Ammon's horn (tissue), 1 donor: ENCODE measurements around the gene PLCG2.
"Not testable (repeated sequence)": the region's sequence is repeated elsewhere in the genome, so short reads cannot be mapped to it uniquely, and the experiment has no call there.

ENCODE experiments used
- DNase-seq: peaks from one replicate; pipeline ENCODE4 v3.0.0-alpha.2; 2016; ENCODE audit warnings: low spot score

Gene PLCG2

DNA sequence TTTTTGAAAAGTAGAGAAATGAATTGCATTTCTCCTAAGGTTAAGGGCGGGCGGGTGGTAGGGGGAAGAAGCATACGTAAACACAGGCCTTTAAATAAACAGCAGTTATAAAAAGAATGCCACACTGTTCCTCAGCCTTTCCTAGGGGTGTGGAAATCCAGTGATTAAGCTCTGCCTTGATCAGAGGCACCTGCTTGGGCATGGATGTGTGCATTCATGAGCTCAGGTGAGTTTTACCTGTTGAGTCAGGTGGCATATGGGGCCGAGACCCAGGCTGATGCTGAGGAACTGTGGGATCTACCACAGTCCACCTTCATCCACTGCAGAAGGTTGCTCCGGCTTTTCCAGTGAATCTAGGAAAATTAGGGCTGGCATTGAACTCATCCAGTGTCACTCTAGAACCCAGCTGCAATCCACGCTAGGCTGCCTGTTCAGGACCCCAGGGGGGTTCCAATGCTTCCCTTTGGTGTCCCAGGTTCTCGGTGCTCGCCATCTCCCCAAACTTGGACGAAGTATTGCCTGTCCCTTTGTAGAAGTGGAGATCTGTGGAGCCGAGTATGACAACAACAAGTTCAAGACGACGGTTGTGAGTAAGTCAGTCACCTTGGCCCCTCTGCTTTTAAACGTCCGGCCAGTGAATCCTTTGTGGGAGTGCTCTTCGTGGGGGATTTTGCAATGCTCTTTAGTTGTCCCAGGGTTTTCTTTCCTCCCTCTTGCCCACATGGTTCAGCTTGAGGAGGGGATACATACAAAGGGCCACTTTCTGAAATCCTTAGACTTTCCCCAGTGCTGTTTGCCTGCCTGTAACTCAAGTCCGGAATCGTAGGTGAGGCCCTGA lies 159.5 kb downstream of the PLCG2 start:
- no peak for DNase-seq

DNA sequence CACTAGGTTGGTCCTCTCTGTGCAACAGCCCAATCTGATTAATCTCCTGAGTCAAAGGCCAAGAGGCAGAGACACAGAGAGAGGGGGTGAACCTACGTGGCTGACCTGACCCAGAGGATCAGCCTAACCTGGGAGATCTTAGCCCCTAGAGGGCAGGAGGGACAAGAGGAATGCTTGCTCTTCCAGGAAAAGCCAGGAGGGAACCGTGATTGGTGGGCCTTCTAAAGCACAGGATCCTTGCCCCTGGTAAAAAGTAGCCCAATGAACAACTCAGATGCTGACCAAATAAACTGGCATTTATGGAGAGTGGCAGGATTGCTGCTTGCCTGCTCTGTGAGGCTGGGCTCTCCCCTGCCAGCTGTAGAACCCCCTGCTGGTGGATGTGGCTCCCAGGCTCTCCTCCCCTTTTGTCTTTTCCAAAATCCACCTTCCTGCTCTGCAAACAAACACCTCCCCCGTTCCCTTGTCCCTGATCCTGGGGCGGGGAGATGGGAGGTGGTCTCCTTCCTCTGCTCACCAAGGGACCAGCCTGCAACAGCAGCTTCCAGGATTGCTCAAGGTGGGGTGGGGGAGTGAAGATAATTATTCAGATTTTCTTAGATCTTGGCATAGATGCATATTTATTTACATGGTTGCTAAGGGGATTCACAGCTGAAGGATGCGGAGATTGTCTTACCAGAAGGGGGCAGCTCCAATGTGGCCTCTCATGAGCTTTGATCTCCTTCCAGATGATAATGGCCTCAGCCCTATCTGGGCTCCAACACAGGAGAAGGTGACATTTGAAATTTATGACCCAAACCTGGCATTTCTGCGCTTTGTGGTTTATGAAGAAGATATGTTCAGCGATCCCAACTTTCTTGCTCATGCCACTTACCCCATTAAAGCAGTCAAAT lies 160.3 kb downstream of the PLCG2 start:
- DNase-seq: no peak

DNA sequence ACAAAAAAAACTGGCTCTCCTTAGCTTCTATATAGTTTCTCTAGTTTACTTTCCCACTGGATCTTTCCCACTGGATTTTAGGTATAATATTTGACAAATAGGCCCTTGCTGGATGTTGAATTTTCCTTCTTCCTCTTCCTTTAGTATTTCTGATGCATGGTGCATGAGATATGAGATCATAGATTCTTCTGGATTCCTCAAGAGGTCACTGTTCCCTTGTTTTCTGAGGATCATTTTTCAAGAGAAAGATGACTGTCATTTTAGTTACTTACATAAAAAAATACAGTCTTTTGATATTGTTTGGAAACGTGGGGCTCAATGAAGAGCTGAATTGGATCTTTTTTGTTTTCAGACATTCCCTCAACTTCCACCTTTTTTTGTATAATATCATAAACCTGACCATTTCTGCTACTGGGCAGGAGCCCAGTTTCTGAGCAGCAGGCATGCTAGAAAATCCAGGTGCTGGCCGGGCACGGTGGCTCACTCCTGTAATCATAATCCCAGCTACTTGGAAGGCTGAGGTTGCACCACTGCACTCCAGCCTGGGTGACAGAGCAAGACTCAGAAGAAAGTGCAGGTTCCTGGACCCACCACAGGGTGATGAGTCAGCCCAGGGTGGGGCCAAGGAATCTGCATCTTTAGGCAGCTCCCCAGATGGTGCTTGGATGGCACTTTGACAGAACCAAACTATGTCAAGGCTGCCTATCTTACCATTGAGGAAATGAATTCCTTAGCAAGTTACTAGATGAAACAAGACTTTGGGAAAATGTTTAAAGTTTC lies 161.9 kb downstream of the PLCG2 start:
- peak; percentile 50 for DNase-seq

DNA sequence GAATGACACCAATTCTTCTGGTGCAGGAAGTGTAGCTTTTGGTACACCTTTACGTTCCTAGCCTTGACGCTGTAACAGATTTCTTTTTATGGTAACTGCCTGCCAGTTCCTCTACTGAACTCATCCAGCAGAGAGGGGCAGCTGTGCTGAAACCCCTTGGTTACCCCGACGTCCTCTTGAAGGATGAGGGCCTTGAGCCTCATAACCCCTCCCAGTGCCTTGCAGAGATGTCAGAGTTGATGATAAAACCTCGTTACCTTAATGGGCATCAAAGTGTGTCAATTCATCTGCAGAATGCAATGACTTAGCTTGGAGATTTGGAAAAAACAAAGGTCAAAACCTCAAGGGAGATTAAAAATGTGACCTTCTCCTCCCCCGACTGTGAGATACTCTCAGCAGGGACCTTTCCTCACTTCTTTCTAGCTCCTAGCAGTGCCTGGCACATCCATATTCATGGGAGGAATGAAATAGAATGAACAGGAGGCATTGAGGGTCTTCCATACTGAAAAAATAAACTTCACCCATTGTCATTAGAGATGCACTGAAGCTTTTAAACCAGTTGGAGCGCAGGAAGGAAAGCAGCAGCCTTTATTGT lies 163.0 kb downstream of the PLCG2 start:
- no peak for DNase-seq

DNA sequence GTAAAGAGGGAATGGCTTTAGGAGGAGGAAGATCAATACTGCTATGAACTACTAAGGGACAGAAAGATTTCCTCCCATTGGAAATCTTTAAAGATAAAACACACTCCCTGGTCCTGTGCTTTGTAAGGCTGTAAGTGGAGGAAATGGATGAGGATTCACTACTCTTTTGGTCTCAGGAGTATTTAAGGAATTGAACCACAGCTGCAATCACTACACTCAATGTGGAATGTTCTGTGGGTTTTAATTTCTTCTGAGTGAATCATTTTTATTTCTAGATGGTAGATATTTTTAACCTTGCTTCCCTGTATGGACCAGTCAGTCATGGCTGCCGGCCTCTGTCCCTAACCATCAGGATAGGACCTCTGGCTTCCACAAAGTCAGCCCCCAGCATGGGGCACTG lies 166.6 kb downstream of the PLCG2 start:
- DNase-seq: no peak

DNA sequence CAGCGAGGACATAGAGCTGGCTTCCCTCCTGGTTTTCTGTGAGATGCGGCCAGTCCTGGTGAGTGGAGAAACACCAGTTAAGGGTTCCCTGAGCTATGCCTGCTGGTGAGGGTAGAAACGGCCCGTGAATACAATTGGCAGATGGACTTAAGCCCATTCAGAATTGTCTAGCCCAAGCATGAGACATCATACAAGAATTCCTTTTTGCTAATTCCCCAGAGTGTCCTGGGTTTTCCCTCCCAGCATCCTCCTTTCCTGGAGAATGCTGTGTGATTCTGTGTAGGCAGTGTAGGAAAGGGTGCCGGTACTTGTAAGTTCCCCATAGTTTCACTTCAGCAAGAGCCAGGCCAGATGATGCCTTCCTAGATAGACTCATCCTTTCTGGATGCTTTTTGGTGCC lies 167.1 kb downstream of the PLCG2 start:
- DNase-seq: no peak

DNA sequence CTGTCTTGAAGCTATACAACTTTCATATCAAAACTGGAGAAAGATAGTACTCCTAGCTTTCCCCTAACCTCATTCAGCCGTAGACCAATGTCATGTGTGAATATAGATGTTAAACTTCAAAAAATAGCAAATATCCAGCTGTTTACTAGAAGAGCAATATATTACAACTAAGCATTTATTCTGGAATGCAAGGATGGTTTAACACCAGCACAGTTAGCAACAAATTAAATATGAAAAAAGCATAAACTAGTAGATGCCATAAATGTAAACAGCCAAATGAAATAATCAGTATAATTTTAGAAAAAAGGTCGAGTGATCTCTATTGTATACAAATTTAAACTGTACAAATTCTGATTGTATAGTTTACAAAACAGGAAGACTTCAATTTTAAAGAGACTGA lies 172.5 kb downstream of the PLCG2 start:
- no peak for DNase-seq

DNA sequence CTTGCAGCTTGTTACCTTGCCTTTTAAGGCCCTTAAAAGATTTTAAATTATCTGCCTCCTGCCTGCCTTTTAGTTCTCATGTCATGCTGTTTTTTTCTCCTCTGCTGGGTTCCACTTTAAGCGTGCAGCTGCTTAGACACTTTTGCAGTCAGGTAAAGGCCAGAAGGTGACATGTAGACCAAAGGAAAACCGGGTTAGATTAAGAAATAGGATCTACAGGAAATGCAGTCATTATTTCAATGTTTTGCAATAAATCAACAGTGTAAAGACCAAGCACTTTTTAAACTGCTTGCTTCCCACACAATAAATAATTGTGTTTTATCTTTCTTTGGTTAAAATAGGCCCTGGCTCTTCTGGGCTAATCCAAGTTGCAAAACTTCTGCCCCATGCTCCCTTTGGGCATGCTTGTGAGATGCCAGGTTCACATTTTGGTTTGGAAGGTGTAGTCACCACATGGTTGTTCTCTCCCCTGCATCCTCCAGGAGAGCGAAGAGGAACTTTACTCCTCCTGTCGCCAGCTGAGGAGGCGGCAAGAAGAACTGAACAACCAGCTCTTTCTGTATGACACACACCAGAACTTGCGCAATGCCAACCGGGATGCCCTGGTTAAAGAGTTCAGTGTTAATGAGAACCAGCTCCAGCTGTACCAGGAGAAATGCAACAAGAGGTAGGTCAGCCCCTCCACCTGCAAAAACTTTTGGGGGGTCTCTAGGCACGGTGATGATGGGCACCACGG lies 177.3 kb downstream of the PLCG2 start:
- no peak for DNase-seq

DNA sequence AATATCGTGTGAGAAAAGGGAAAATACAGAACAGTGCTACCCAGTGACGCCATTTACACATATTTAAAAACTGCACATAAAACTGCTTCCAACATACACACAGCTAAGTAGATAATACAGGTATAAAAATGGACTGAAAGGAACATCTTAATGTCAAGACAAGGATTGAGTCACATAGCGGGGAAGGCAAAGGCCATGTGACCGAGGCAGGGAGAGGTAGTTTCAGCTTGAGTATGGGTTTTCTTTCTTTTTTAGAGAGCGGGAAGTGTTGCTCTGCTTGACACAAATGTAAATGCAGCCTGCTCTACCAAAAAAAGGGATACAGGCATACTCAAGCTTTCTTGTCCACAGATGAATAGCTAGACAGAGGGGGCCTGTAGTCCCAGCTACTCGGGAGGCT lies 185.7 kb downstream of the PLCG2 start:
- no peak for DNase-seq

DNA sequence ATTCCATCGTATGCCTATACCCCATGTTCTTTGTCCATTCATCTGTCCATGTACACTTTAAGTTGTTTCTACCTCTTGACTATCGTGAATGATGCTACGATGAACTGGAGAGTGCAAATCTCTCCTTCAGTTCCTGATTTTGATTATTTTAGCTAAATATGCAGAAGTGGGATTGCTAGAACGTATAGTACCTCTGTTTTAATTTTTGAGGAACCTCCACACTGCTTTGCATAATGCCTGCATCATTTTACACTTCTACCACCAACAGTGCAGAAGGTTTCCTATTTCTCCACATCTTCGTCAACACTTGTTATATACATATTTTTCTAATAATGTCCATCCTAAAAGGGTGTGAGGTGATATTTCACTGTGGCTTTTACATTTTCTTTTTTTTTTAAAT lies 188.3 kb downstream of the PLCG2 start:
- DNase-seq: no peak

DNA sequence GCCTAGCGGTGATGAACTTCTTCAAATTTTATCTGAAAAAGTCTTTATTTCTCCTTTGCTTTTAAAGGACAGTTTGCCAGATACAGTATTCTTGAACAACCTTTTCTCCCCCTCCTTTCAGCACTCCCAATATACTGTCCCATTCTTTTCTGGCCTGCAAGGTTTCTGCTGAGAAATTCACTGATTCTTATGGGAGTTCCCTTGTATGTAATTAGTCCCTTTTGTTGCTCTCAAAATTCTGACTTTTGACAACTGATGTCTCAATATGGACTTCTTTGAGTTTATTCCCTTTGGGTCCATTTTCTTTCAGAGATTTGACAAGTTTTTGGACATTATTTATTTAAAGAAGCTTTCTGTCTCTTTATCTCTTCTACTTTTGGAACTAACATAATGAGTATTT lies 192.8 kb downstream of the PLCG2 start:
- no peak for DNase-seq

DNA sequence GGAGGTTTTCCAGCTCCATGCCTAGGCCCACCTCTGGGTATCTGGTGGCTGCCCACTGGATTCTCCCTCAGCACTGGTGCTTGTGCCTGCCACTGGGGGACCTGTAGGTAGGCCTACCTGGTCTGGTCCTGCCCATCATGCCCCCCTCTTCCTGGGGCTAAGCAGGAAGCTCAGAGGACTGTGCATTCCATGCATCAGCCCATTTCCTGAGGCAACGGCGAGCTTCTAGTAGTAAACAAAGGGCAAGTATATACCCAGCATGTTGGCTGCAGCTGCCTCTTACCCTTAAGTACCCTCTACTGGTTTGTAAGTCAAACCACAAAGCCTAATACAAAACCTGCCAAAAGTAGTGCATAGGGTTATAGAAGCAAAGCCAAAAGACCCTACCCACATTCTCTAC lies 194.6 kb downstream of the PLCG2 start:
- DNase-seq: no peak

DNA sequence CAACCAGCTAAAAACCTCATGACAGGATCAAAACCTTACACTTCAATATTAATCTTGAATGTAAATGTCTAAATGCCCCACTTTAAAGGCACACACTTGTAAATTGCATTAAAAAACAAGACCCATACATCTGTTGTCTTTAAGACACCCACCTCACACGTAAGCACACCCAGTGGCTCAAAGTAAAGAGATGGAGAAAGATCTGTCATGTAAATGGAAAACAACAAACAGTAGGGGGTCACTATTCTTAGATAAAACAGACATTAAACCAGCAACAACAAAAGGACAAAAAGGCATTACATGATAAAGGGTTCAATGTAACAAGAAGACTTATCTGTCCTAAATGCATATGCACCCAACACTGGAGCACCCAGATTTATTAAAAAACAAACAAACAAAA lies 196.5 kb downstream of the PLCG2 start:
- DNase-seq: no peak

DNA sequence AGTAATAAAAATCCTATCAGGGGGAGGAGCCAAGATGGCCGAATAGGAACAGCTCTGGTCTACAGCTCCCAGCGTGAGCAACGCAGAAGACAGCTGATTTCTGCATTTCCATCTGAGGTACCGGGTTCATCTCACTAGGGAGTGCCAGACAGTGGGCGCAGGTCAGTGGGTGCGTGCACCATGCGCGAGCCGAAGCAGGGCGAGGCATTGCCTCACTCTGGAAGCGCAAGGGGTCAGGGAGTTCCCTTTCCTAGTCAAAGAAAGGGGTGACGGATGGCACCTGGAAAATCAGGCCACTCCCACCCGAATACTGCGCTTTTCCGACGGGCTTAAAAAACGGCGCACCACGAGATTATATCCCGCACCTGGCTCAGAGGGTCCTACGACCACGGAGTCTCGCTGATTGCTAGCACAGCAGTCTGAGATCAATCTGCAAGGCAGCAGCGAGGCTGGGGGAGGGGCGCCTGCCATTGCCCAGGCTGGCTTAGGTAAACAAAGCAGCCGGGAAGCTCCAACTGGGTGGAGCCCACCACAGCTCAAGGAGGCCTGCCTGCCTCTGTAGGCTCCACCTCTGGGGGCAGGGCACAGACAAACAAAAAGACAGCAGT lies 198.3 kb downstream of the PLCG2 start:
- DNase-seq: not testable (repeated sequence)

DNA sequence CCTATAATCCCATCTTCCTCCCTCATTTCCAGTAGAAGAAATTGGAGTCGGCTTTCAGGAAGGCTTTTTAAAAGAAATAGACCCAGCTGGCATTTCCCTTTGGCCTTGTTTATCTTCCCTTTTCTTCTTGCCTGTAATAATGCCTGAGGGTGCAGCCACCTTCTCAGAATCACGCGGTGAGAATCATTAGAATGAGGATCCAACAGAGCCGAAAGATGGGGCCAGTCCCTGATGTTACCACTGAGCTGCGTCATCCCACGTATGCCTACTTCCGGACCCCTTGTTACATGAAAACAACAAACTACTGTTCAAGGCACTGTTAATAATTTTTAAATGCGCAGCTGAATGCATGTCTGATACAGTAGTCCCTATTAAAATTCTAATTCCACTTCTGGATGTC lies 208.0 kb downstream of the PLCG2 start:
- DNase-seq: no peak

DNA sequence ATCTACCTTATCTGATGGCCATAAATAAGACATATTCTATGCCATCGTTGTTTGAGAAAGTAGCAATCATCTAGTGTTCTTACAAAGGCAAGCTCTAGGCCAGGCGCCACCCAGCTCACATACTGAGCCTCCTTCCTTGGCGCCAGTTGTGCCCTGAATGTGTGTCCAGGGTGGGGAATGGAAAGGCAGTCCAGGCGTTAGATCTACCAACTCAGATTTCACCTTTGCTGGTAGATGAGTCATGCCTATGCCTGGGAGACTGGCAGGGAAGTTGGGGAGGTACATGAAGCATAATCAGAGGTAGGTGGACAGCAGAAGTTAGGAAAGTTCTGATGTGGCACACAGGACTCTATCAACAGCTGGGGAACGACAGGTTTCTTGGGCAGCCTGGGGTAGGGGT lies 208.6 kb downstream of the PLCG2 start:
- DNase-seq: no peak

DNA sequence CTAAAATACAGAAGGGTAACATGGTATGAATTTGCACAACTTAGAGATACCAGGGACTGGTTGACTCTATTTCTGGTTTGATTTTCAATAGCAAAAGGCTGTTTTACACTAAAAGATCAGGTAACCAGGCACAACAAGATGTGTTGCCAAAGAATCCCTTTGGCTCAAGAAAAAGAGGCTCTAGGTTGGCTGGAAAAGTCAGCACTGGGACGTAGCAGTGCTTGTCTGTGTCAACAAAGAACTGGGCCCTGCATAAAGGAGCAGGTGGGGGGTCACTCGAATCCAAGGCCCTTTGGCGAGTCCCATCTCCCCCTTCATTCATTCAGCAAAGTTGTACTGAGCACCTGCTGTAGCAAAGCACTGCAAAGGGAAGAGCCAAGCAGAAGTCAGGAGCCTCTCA lies 213.8 kb downstream of the PLCG2 start:
- DNase-seq: peak; percentile 15

DNA sequence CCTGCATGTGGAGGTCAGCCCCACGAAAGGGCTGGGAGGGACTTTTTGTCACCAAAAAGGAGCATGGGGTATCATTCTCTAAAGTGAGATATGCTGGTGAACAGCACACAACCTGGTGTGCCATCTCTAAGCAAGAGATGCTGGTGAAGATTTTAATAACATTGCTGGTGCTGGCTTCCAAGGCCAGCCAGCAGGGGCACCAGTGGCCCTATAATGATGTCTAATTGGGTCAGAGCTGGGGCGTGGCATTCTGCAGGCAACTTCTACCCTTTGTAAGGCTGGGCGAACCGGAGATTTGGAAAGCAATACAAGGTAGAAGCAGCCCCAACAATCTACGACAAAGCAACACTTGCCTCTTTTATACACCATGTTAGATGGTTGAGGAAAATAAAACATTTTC lies 215.4 kb downstream of the PLCG2 start:
- DNase-seq: no peak

DNA sequence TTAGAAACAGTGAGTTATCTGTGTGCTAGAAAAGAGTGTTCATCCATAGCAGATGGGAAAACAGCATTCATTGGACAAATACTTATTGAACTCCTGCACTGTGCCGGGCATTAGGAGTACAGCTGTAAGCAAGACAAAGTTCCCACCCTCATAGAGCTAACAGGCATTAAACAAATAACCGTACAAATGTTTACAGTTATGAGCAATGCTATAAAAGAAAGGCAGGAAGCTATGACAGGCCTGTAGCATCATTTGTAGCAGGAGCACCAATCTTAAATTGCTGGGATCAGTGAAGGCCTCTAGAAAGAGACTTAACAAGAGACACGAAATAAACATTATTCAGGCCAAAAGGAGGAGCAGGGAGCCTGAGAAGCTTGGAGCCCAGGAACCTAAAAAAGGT lies 216.6 kb downstream of the PLCG2 start:
- no peak for DNase-seq

DNA sequence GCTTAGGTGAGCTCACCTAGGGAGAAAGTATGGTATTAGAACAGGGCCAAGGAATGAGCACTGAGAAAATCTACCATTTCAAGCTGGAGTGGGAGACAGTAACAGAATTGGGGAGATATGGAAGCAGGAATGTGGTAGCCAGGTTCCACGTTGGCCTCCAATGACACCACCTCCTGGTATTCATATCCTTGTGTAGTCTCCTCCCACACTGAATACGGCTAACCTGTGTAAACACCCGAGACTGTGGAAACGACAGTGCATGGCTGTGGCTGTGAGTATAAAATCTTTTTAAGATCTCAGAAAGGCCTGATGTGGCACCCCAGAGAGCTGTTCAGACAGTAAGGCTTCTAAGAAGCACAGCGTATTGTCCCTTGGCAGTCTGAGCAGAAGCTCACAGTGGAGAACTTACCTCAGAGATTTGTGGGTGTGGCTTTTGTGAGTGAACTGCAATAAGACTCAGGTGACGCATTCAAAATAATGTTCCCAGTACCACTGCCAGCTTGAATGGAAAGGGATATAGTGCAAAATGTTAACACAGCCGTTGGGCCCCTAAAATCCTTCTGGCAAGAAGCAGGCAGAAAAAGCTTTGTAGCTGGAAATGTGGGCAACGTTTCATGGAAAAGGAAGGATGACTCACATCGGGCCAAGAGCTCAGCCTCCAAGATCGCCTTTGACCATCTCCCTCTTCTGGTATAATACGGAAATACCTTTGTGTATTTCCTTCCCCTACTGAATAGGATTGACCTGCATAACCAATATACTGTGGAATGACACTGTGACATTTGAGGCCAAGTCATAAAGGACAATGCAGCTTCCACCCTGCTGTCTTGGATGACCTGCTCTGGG lies 217.8 kb downstream of the PLCG2 start:
- DNase-seq: no peak
